PC-3 (cell line): ENCODE results near the gene CORO1C.

Experiments used
- CTCF ChIP-seq: fragments of 300-600 bp; sonication (generic); conservative IDR thresholded peaks from 2 replicates; pipeline ENCODE4 v1.5.1; 2017; ENCODE audit warnings: antibody characterized with exemption, low read depth, mild to moderate bottlenecking, low read length
- EZH2 ChIP-seq: fragments of 300-600 bp; sonication (generic); IDR thresholded peaks from one replicate; pipeline ENCODE4 v1.6.1; 2017; ENCODE audit warnings: antibody characterized with exemption, mild to moderate bottlenecking, low read length; ENCODE audit not compliant: unreplicated experiment
- EZH2phosphoT487 ChIP-seq: fragments of 300-600 bp; sonication (generic); IDR thresholded peaks from 2 replicates; pipeline ENCODE4 v1.6.1; 2018; ENCODE audit warnings: mild to moderate bottlenecking, antibody characterized with exemption, low read length, borderline replicate concordance

- TF ChIP-seq CTCF (no peak), EZH2phosphoT487 (no peak), EZH2 (no peak)
Observed at GRCh38 chr12:108665608-108666202, 65.6 kb downstream of the CORO1C start.
